Mononuclear cell (primary cell): ENCODE measurements around the gene SORCS2. TPM values are rescaled to one million over a fixed set of nuclear protein-coding genes. Genes with fewer than 3 reads are reported as not detected.

Source experiments
- H3K27me3 ChIP-seq: 2 replicates; pipeline ENCODE4 v1.6.0; 2011; ENCODE audit warnings: low read length, control low read depth; ENCODE audit not compliant: insufficient read depth
- H3K4me1 ChIP-seq: 2 replicates; pipeline ENCODE4 v1.5.1; 2011; ENCODE audit warnings: mild to moderate bottlenecking, low read length, control low read depth; ENCODE audit not compliant: insufficient read depth
- H3K4me3 ChIP-seq: 2 replicates; pipeline ENCODE4 v1.5.1; 2011; ENCODE audit warnings: mild to moderate bottlenecking, low read length, moderate library complexity
- H3K9me3 ChIP-seq: 2 replicates; pipeline ENCODE4 v1.5.1; 2011; ENCODE audit warnings: low read depth, mild to moderate bottlenecking, control low read depth, low read length
- total RNA-seq: library from RNA; depleted of rRNA; stranded (reverse); fragments of >200 nt; gene quantifications from one replicate; pipeline ENCODE4 v1.2.3, GENCODE V29; 2012

Gene SORCS2
- total RNA-seq, 1 donor, result 0.10 TPM

- H3K27me3 ChIP-seq, result no peaks in the 10 kb centered on the region
- no peaks in the 10 kb centered on the region for H3K4me1 ChIP-seq
- no peak overlapping the region for H3K4me3 ChIP-seq
- peaks cover 12% of the 10 kb centered on the region for H3K9me3 ChIP-seq
Measured at GRCh38 chr4:7554905-7555304, 362.6 kb downstream of the SORCS2 start.

GRCh38 chr4:7556558-7556957 lies 364.2 kb downstream of the SORCS2 start:
- Histone ChIP-seq H3K4me3 (no peak overlapping the region), H3K4me1 (no peaks in the 10 kb centered on the region), H3K27me3 (no peaks in the 10 kb centered on the region), H3K9me3 (peaks cover 12% of the 10 kb centered on the region)

DNA sequence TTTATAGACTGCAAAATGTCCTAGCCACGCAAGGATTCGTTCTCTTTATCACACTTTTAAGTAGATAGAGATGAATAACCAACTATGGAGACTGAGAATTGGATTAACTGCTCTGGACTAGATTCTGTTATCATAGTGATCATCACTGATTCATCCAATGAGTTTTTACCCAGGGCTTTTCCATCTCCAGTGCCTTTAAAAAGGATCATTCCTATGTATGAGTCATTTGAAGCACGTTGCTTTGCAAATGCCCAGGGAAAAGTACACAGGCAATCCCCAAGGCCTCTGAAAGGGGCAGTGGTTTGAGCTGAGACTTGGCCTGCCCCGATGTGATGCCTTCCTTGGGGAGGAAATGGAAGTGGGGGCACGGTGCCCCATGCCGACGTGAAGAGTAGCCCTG lies 365.1 kb downstream of the SORCS2 start:
- H3K4me3 ChIP-seq, result no peak overlapping the region
- H3K9me3 ChIP-seq, result peaks cover 12% of the 10 kb centered on the region
- no peaks in the 10 kb centered on the region for H3K4me1 ChIP-seq
- no peaks in the 10 kb centered on the region for H3K27me3 ChIP-seq

DNA sequence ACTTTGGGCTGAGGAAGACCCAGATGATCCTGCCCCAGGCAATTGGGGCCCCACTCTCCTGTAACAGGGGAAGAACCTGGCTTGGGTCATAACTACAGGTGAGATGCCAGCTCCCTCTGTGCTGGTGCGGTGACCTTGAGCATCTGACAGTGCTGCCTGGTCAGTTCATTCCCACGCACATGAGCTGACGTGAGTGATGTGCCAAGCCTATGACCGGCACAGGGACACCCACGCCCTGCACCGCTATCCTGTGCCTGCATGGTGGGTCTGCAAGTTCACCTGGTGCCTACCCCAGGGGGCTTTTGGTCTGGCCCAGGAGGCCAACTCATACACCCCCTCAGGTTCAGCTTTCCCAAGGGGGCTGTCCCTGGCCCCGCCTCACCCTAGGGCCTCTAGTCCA lies 366.1 kb downstream of the SORCS2 start:
- Histone ChIP-seq H3K9me3 (peaks cover 5% of the 10 kb centered on the region), H3K4me1 (no peaks in the 10 kb centered on the region), H3K4me3 (no peak overlapping the region), H3K27me3 (no peaks in the 10 kb centered on the region)

GRCh38 chr4:7559316-7559715 lies 367.0 kb downstream of the SORCS2 start:
- H3K9me3 ChIP-seq, result no peaks in the 10 kb centered on the region
- H3K4me1 ChIP-seq, result no peaks in the 10 kb centered on the region
- no peaks in the 10 kb centered on the region for H3K27me3 ChIP-seq
- H3K4me3 ChIP-seq, result no peak overlapping the region

- Histone ChIP-seq H3K9me3 (no peaks in the 10 kb centered on the region), H3K27me3 (no peaks in the 10 kb centered on the region), H3K4me3 (no peak overlapping the region), H3K4me1 (no peaks in the 10 kb centered on the region)
Measured at GRCh38 chr4:7559741-7560395, 367.5 kb downstream of the SORCS2 start.

DNA sequence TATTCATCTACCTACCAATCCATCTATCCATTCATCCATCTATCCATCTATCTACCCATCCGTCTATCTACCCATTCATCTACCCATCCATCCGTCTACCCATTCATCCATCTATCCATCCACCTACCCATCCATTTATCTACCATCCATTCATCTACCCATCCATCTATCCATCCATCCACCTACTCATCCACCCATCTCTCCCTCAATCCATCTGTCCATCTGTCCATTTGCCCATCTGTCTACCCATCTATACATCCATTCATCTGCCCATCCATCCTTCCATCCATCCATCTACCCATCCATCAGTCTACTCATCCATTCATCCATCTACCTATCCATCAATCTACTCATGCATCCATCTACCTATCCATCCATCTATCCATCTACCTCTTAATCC lies 369.2 kb downstream of the SORCS2 start:
- Histone ChIP-seq H3K27me3 (no peaks in the 10 kb centered on the region), H3K4me3 (no peak overlapping the region), H3K4me1 (no peaks in the 10 kb centered on the region), H3K9me3 (no peaks in the 10 kb centered on the region)

DNA sequence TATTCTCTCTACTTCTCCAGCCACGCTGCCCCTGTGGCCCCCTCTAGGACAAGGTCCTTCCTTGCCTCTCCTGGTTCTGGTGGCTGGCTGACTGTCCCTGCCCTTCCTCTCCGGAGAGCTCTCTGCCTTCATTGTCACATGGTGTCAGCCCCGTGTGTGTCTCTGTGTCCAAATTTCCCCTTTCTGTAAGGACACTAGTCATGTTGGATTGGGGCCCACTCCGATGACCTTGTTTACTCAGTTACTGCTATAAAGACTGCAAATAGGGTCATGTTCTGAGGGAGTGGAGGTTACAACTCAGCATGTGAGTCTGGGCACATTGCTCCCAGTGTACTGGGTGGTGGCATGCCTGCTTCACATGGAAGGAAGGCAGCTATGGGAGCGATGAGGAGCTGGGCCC lies 371.9 kb downstream of the SORCS2 start:
- H3K4me3 ChIP-seq, result no peak overlapping the region
- no peaks in the 10 kb centered on the region for H3K9me3 ChIP-seq

GRCh38 chr4:7565483-7565882 lies 373.1 kb downstream of the SORCS2 start:
- Histone ChIP-seq H3K4me1 (no peaks in the 10 kb centered on the region), H3K4me3 (no peak overlapping the region), H3K9me3 (no peaks in the 10 kb centered on the region), H3K27me3 (no peaks in the 10 kb centered on the region)

More for the DNA sequence above, 371.9 kb downstream of the SORCS2 start:
- H3K4me1 ChIP-seq, result no peaks in the 10 kb centered on the region
- H3K27me3 ChIP-seq, result no peaks in the 10 kb centered on the region

GRCh38 chr4:7569810-7570783 lies 377.8 kb downstream of the SORCS2 start:
- Histone ChIP-seq H3K27me3 (no peaks in the 10 kb centered on the region), H3K4me1 (no peaks in the 10 kb centered on the region), H3K9me3 (no peaks in the 10 kb centered on the region), H3K4me3 (no peak overlapping the region)

GRCh38 chr4:7571001-7571400 lies 378.7 kb downstream of the SORCS2 start:
- no peak overlapping the region for H3K4me3 ChIP-seq

GRCh38 chr4:7571701-7572100 lies 379.4 kb downstream of the SORCS2 start:
- Histone ChIP-seq H3K9me3 (peaks cover 4% of the 10 kb centered on the region), H3K4me3 (no peak overlapping the region), H3K27me3 (no peaks in the 10 kb centered on the region), H3K4me1 (no peaks in the 10 kb centered on the region)

More at GRCh38 chr4:7571001-7571400, 378.7 kb downstream of the SORCS2 start:
- H3K27me3 ChIP-seq, result no peaks in the 10 kb centered on the region
- H3K9me3 ChIP-seq, result no peaks in the 10 kb centered on the region
- H3K4me1 ChIP-seq, result no peaks in the 10 kb centered on the region

DNA sequence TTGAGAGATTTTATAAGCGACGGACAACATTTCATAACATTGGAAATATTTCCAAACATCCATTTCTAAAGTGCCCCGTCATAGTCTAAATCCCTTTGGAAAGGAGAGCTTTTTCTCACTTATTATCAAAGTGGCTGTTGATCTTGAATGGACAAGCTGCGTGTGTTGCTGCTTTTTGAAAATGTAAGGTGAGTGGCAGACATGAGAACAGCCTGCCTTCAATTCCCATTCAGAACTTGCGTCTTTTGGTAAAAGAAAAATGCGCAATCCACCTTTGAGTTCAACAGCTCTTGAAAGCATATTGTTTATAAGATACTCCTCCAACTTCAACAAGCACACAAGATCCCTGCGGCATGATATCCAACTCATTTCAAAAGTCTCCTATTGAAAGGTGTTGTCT lies 380.6 kb downstream of the SORCS2 start:
- H3K4me1 ChIP-seq, result no peaks in the 10 kb centered on the region
- H3K27me3 ChIP-seq, result no peaks in the 10 kb centered on the region
- H3K4me3 ChIP-seq, result no peak overlapping the region
- H3K9me3 ChIP-seq, result peaks cover 14% of the 10 kb centered on the region

GRCh38 chr4:7573576-7574091 lies 381.3 kb downstream of the SORCS2 start:
- Histone ChIP-seq H3K4me3 (no peak overlapping the region), H3K4me1 (no peaks in the 10 kb centered on the region), H3K27me3 (no peaks in the 10 kb centered on the region), H3K9me3 (peaks cover 21% of the 10 kb centered on the region)

DNA sequence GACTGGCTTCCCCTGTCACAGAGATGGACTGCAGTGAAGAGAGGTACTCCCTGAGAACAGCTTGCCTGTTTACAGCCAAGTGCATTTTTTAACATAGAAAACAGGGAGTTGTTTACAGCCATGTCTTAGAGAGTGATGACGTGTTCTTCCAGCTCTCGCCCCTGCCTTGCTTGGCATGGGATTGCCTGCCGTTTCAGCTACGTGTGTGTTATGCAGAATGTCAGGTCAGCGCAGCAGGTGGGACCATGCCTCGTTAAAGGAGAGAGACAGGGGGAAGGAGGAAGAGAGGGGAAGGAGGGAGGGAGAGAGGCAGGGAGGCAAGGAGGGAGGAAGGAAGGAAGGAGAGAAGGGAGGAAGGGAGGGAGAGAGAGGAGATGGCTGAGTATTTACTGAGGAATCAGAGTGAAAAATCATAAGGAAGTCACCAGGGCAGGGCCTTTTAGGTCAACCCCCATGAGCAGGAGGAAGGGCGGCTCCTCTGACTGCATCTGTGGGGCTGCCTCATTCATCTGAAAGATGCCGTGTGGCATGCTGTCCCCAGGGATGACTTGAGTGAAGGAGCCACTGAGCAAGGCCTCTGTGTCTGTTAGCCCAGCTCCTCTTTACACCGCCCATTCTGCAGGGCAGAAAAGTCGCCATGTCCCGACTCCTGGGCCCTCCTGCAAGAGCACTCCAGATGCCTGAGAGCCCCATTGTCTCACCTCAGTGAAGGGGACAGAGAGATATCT lies 382.1 kb downstream of the SORCS2 start:
- no peaks in the 10 kb centered on the region for H3K27me3 ChIP-seq
- peaks cover 24% of the 10 kb centered on the region for H3K9me3 ChIP-seq
- no peak overlapping the region for H3K4me3 ChIP-seq
- H3K4me1 ChIP-seq, result no peaks in the 10 kb centered on the region
